EH (cell line): ENCODE measurements around the gene UBE2G1.

Experiments used
- DNase-seq: peaks from one replicate; pipeline ENCODE4 v3.0.0-alpha.2; 2015; ENCODE audit warnings: low read depth

Gene UBE2G1

DNA sequence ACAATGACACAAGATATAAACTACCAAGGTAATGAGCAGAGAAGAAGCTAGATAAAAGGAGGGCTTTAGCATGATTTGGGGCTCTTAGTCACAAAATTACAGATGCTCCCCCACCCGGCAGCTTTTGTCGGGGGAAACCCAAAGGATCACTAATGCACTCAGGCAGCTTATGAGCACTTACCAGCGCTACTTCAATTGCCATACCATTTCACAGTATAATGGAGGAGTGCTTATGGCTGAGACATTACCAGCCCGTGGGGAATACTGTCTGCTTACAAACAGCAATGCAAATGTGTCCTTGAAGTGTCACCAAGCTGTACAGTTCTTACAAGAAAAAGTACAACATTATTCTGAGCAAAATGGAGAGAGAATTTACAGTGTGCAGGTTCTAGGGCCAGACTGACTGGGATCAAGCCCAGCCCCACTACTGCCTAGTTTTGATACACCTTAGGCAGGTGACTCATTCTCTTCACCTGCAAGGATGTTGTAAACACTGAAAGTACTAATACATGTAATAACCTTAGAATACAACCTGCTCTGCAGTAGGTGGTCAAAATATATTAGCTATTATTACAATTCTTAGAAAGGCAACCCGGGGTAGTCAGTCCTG, 119.0 kb downstream of the UBE2G1 start:
- no peak for DNase-seq

DNA sequence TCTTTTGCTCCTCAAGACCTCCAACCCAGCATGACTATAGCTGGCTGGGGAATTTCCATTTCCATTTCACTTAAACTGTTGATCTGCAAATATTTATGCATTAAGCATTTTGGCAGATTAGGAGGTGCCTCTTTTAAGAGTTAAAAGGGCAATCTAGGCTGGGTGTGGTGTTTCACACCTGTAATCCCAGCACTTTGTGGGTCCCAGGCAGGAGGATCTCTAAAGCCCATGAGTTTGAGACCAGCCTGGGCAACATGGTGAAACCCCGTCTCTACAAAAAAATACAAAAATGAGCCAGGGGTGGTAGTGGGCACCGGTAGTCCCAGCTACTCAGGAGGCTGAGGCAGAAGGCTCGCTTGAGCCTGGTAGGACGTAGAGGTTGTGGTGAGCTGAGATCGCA, 119.8 kb downstream of the UBE2G1 start:
- no peak for DNase-seq

DNA sequence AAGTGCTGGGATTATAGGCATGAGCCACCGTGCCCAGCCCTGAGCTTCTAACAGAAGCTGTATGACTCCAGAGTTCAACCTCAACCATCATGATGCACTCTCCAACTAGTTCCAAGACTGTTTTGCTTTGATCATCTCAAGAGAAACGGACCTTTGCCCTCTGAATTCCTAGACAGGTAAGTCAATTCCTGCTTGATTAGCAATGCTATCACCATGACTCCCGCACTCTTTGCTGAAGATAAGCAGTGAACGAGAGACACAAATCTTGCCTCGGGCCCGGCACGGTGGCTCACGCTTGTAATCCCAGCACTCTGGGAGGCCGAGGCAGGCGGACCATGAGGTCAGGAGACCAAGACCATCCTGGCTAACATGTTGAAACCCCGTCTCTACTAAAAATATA, 124.9 kb downstream of the UBE2G1 start:
- DNase-seq: no peak

DNA sequence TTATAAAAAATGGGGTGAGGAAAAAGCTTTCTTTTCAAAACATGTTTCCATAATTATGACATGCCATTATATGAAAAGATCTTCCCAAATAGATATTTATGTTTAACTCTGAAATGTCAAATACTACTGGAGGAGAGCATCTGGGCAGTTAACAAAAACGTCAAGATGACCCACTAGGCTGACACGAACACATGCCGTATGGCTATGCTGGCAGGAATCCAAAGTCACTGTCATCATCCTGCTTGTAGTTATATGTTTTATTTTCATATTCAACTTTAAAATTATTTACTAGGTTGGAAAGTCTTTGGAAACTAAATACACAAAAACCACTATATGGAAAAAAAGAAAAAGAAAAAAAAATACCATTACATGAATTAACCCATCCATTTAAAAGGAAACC, 130.0 kb downstream of the UBE2G1 start:
- peak; percentile 35 for DNase-seq

DNA sequence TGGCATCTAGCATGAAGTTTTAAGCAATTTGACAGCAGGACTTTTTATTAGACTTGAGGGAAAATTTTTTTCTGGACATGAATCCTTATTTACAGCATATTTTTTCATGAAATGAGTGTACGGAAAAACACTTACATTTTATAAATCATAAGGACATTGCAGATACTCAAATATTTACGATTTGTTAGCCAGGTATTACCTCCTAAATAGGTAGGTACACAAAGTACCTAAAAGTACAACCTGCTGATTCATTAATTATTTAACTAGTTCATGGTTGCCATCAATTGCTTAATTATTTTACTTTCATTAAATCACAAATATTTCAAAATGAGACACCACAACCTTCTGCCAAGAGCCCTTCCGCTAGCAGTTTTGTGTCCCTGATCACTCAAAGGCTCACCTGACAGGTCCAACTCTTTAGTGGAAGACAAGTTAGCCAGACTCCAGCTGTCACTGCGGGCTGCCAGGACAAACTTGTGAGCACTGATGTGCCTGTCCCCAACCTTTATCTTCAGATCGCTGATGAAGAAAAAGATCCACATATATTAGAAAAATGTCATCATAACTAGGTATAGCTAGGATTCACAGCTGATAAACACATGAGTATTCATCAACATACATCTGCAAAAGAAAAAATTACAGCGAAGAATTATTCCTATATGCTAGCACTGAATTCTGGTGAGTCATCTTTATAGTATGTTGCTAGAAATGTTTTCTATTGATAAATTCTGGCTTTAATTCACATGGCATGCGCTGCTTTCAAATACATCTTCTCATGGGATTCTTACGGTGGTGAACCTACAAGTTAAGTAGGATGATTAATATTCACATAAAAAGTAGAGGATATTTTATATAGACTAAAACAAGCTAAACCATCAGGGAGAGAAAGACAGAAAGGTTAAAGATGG, 130.8 kb downstream of the UBE2G1 start:
- peak; percentile 12 for DNase-seq

DNA sequence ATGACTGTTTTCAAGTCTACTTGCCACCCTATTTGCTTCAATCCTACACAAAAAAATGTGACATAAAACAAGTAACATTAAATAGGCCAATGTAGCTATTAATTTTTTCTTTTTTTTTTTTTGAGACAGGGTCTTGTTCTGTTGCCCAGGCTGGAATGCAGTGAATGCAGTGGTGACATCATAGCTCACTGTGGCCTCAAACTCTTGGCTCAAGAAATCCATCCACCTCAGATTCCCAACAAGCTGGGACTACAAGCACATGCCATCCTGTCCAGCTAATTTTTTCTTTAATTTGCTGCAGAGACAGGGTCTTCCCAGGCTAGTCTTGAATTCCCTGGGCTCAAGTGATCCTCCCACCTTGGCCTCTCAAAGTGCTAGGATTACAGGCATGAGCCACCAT, 132.1 kb downstream of the UBE2G1 start:
- DNase-seq: peak; percentile 47

DNA sequence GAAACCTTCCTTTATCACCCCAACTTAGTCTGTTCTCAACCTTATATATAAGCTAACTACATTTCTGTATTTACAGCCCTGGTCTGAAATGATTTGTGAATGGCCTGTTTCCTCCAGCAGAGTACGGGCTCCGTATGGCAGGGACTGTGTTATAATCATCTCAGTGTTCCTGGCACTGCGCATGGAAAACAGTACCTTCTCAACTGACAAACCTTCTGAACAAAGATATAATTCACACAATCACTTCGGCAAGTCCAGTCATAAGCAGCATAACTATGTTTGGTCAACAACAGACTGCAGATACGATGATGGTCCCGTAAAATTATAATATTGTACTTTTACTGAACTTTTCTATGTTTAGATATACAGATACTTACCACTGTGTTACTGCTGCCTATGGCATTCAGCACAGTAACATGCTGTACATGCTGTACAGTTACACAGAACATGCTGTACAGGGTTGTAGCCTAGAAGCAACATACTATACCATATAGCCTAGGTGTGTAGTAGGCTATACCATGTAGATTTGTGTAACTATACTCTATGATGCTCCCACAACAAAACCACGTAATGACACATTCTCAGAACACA, 132.7 kb downstream of the UBE2G1 start:
- DNase-seq: no peak

DNA sequence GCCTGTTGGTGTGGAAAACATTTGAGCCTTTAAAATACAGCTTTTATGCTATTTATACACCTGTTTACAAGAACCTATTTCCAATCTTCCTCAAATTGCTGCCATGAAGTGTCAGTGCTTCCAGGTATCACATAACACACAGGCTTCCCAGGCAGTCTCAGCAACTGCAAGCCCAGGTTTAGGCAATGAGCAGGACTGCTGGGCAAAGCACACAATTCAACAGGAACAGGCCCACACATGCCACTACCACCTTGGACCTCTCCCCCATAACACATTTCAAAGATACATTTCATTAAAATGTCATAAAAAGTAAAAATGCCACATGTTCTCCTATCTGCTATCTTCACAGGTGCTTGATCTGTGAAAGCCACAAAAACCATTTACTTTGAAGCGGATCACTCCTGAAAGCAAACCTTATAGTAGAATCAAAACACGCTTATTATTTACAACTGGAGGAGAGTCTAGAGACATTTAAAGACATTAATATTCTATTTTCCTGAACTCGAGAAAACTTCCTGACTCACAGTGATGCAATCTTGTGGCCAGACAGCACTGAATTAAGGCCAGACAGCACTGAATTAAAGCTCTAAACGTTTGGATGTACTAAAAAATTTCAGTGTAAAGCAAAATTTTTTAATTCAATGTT, 134.2 kb downstream of the UBE2G1 start:
- DNase-seq: peak; percentile 61

DNA sequence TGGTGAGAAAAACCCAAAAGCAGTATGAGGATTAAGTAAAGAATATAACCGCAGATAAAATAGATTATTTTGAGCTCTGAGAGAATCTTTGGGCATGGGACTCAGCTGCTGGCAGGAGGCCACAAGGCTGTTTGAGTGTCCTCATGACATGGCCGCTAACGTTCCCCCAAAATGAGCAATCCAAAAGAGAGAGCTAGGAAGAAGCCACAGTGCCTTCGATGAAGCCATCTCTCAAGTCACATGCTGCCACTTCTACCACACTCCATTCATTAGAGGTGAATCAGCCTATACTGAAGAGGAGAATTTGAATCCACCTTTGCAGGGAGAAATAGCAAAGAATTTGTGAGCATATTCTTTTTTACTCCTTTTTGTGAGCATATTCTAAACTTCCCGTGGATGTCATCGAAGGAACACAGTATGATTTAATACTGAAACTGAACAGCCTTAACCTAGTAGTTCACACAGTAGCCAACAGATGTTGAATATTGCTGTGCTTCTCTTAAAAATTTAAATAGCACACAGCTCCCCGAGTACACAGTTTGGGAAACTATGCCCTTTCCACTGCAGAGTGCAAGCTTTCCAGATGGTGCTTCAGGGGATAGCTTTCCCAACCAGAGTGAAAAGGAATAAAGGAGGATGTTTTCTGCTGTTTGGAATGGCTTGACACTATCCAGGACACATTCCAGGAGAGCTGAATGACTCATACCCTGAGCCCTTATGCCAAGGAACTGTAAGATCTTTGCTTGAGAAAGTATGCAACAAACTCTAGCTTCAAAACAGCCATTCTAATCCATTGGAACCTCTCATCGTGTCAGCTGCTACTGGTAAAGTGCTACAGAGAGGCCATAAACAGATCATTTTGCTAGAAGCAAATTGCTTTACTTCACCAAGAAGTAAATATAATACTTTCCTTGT, 136.6 kb downstream of the UBE2G1 start:
- DNase-seq: peak; percentile 99

DNA sequence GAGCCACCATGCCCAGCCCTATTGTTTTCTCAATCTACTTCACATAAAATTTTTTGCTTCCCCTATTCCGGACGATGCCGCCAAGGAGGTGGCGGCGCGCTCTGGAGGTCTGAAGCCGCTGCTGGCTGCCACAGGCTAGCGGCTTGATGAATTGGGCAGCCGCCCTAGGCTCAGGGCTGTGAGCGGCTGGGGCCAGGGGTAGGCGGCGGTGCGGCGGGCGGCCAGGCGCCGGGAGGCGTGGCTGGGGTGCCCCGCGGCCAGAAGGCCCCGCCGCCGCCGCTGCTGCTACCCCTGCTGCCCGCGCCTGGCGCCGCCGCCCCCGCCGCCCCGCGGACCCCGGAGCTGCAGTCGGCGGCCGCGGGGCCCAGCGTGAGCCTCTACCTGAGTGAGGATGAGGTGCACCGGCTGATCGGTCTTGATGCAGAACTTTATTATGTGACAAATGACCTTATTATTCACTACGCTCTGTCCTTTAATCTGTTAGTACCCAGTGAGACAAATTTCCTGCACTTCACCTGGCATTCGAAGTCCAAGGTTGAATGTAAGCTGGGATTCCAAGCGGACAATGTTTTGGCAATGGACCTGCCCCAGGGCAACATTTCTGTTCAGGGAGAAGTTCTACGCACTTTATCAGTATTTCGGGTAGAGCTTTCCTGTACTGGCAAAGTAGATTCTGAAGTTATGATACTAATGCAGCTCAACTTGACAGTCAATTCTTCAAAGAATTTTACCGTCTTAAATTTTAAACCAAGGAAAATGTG, 144.4 kb downstream of the UBE2G1 start:
- no peak for DNase-seq

DNA sequence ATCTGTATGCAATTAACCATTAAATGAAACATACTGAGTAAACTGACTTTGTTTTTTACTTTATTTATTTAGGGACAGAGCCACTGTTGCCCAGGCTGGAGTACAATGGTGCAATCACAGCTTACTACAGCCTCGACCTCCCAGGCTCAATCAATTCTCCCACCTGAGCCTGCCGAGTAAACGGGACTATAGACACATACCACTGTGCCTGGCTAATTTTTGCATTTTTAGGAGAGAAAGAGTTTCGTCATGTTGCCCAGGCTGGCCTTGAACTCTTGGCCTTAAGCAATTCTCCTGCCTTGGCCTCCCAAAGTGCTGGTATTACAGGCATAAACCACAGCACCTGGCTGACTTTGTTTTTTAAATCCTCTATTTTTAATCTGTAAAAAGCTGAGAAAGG, 145.3 kb downstream of the UBE2G1 start:
- DNase-seq: no peak

DNA sequence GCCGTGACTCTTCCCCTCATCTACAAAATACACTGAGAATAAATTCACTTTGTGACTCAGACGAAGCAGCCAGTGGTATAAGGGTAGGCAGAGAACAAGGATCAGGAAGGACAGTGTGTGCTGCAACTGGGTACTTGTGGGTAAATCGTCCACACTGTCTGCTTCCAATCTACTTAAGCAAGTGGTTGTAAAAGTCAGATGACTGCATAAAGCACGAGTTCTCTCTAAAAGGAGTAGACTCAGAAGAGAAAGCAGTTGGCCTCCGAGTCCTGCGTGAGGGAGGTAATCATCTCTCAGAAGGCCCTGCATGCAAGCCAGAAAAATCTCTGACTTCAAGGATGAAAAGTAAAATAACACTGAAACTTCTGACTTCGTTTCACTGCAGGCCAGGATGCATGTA, 145.8 kb downstream of the UBE2G1 start:
- DNase-seq: peak; percentile 13
